ENCODE results near the gene EMP1.

- no peak for TF ChIP-seq CTCF (IDR thresholded peaks at IDR 0.05; ENCODE audit: poor library complexity, severe bottlenecking)
- no peak for TF ChIP-seq POLR2AphosphoS5 (IDR thresholded peaks at IDR 0.05)
- no peak for TF ChIP-seq RAD21 (conservative IDR thresholded peaks at IDR 0.05)
- no peak for TF ChIP-seq TAF1 (IDR thresholded peaks at IDR 0.05; ENCODE audit: low read depth)
- TF ChIP-seq EP300 (conservative IDR thresholded peaks at IDR 0.05; ENCODE audit: poor library complexity, severe bottlenecking): no peak
Measured at GRCh38 chr12:13181375-13182070, 15.0 kb upstream of the EMP1 start.
